Hindlimb muscle (tissue), 1 donor: ENCODE measurements around the gene HORMAD2. TPM values are rescaled to one million over a fixed set of nuclear protein-coding genes. Genes with fewer than 3 reads are reported as not detected.

ENCODE experiments used
- DNase-seq: peaks from one replicate; pipeline ENCODE4 v3.0.0-alpha.2; 2013
- polyA plus RNA-seq: library from polyadenylated mRNA; unstranded; fragments of 120-200 nt; gene quantifications from one replicate; pipeline ENCODE4 v1.2.1, GENCODE V29; 2013; ENCODE audit not compliant: insufficient read length

Gene HORMAD2
- polyA plus RNA-seq, 1 donor, result not detected

DNA sequence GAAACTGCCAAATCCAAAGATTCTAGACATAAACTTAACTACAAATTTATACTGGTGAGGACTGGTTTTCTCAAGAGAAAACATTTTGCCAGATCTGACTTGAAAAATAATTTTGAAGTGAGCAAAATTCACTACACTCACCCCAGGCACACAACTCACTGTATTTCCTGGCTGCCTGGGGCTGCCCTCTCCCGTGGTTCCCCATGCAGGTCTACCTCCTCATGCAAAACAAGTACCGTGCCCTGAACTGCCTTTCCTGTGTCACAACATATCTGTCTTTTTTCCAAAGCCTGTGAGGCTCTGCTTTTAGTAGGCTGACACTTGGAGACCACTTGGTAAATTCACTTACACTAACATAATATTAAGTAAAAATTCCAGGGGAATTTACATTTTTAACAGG, 89.9 kb downstream of the HORMAD2 start:
- no peak for DNase-seq

DNA sequence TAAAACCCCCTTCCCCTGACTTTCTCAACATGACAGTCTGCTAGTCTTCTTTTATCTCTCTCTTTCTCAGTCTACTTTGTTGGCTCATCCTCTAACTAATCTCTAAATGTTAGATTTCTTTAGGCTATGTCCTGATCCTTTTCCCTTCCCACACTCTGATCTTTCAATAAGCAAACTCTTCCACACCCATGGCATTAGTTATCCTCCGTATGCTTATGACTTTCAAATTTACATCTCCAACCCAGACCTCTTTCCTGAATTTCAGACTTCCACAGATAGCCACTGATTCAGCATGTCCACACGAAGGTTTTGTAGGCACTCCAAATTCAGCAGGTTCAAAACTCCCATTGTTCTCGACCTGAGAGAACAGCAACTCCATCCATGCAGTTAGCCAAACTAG, 90.7 kb downstream of the HORMAD2 start:
- no peak for DNase-seq

DNA sequence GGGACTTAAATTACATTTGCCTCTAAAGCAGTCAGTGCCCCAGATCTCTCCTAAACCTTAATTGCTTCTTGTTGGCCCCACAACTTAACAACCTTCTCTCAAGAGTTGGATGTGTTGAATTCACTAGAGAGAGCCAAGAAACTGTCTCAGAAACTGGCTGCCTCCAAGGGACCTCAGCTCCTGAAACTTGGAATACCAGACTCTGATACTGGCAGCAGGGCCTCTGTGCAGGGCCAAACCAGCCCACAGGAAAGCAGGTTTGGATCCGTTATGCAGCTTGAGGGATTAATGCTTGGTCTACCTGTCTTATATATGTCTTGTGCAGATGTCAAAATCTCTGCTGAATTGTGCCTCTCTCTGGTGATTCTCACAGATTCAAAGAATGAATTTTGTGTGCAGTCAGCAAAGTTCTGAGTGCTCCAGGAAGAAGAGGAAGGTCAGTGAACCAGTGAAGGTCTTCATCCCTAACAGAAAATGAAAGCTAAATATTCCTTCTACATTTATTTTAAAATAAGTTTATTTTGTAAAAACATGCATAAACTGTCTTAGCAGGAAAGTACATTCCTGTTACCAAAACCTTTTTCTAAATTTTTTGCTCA, 95.5 kb downstream of the HORMAD2 start:
- no peak for DNase-seq

DNA sequence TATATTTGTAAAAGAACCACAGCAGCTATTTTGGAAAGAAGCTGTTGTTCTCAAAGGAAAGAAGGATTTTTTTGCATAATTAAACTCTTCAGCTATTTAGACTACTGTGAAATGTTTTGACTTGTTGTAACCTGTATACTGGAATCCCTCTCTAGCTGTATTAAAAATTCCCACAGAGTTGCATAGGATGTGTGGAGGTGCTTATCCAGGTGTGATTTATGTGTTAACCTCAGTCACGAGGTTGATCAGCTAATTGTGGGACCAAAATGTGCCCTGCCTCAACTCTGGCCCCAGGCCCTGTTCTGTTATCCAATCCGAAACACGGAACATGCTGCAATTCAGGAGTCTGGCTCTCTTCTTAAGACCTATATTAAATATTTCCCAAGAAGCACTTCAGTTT, 96.2 kb downstream of the HORMAD2 start:
- DNase-seq, result no peak

DNA sequence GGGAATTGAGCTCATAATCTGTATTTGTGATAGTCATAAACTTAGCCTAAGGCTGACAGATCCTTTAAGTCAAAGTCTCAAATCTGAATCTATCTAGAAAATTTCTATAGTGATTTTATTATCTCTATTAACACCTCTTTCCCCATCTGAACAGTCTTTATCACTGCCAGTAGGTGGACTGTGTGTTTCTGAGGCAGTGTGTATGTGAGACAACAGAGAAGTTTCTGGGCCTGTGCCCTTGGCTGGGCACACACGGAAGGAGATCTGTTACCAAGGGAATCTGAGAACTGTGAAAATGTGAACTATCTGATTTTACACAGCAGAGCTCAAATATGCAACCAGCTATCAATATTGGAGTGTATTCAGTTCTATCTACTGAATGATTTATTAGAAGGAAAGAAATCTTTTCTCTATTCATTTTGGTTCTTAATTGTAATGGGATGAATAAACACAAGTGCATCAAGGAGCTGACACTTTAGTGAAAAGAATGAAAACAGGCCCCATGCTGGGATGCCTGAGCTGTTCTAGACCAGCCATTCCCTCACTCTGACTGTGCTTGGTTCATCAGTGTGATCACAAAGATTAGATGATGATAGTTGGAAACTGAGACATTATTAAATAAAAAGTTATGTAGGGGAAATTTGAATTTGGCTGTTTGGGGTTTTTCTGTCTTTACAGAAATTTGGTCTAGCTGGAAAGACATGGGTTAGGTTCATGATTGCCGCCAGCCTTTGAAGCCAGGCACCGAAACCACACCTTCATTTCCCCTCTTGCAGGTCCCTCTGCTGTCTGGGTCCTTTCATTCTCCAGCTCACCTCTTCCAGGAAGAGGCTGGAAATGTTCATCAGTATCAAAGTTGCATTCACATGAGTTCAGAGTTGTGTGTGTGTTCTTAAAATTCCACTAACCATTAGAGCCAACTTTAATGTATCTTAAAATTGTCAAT, 98.2 kb downstream of the HORMAD2 start:
- no peak for DNase-seq

DNA sequence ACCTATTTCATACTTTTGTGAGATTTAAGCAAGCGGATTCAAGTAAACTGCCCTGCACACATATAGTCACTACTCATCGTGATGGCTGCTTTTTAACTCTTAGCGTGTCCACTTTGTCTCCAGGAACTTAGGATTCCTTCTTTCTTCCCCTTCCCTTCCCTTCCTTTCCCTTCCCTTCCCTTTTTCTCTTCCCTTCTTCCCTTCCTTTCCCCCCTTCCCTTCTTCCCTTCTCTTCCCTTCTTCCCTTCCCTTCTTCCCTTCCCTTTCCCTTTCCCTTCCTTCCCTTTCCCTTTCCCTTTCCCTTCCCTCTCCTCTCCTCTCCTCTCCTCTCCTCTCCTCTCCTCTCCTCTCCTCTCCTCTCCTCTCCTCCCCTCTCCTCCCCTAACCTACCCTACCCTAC, 100.4 kb downstream of the HORMAD2 start:
- no peak for DNase-seq

DNA sequence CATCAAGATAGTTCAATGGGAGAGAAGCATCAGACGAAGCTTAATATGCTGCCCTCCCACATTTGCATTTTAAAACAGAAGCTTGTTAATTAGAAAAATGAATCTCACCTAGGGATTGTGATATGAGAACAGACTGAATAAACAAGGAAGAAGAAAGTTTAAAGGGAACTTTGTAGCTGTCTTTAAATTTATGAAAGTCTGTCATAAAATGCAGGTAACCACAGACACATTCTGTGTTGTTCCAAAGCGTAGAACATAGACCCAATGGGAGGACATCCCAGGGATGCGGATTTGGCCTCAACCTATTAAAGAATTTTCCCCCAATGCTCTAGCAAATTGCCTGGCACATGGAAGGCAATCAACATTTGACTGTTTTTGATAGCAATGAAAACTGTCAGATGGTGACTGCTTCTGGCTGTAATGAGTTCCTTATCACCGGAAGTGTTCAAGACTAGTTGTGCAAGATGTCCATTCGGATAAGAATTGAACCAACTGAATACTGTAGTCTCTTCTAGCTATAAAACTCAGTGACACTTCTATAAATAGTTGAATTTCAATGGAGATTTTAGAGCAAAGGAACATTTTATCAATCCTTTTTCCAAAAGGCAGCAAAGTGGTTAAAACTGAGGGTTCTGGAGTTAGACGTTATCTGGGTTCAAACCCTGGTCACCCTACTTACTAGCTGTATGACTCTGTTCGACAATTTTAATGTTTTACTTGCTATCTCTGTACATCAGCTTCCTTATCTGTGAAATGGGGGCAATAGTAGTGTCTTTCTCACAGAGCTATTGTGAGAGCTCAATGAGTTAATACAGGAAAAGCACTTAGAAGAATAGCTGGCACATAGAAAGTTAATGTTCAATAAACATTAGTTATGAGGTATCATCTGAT, 101.4 kb downstream of the HORMAD2 start:
- DNase-seq, result no peak

DNA sequence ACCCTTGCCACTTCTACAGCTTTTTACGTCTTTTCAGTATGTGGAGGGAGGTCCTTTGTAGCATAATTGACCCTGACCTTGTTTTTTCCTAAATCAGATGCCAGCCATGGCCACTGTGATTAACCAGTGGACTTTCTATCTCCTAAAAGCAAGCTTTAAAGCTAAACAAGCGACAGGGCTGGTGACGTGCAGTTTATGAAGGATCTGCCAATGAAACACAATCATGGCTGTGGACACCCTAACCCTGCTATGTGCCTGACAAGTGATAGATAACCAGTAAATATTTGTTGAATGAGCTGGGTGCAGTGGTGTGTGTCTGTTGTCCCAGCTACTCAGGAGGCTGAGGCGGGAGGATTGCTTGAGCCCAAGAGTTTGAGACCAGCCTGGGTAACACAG, 102.1 kb downstream of the HORMAD2 start:
- DNase-seq, result no peak

DNA sequence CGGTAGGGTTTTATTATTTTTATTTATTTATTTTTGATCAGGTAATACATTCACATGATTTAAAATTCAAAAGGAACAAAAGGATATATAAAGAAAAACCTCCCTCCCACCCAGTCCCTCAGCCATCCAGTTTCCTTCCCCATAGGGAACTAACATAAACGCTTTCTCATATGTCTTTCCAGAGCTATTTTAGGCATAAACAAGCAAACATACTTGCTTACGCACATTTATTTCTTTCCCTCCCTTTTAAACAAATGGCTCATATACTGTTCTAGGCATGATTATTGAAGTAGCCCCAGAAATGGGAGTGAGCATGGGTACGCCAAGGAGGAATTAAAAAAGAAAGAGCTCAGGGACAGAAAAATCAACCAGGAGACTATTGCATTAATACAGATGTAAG, 102.6 kb downstream of the HORMAD2 start:
- DNase-seq, result no peak

DNA sequence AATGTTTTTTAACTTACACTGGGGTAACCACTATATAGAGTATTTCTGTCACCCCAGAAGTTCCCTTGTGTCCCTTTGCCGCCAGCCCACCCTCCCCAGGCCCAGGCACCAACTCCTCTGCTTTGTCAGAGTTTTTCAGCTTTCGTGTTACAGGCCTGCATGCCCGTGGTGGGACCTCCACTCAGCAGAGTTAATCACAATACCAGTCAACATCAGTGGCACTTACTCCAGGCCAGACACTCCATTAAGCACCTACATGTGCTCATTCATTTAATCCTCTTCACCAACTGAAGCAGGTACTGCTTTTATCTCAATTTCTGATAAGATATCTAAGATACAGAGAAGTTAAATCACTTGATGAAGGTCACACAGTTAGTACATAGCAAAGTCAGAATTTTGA, 103.0 kb downstream of the HORMAD2 start:
- no peak for DNase-seq

DNA sequence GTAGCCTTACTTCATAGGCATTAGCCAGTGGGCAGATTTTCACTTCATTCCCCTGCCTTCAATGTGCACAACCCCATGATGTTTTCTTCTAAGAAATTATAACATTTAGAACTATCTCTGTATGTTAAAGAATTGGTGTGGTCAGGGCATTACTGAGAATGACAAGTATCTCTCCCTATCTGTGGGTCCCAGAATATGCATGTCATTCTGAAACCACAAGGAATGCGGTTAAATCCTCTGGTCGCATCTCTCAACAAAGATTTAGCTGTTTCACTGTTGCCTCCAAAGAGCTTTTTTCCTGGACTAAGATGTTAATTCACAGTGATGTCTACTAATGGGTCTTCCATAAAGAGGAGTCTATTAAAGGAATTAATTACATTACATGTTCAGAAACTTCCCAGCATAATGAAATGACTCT, 103.6 kb downstream of the HORMAD2 start:
- no peak for DNase-seq

DNA sequence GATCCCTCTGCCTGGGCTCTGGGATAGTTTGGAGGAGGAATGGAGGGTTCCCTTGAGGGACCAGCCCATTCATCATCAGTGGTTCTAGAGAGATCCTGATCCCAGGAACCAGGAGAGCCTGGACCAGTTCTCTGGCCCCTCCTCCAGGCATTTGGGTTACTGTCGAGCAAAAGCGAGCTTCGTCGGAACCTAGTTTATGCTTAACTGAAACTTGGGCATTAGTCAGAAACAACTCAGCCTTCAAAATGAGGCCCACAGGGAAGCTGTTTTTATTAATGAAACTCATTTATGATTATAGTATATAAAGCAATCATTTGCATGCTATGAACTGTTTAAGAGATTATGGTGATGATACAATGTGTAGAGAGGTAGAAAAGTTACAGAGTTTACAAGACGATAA, 104.9 kb downstream of the HORMAD2 start:
- DNase-seq, result no peak

DNA sequence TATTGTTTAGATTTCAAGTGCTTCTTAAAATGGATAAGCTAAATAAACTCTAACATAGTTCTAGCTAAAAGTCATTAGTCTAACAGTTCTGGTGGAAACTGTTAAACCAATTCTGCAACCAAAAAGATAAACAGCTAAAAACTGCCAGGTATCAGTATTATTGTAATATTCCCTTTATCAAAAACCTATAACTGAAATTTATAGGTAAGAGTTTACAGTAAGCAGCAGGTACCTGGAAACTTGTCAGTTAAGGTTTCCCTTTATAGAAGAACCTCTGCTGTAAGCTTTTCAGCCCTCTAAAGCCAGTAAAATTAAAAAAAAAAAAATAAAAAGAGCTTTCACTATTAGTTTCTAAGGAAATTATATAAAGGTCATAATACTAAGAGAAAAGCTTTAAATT, 105.3 kb downstream of the HORMAD2 start:
- no peak for DNase-seq

DNA sequence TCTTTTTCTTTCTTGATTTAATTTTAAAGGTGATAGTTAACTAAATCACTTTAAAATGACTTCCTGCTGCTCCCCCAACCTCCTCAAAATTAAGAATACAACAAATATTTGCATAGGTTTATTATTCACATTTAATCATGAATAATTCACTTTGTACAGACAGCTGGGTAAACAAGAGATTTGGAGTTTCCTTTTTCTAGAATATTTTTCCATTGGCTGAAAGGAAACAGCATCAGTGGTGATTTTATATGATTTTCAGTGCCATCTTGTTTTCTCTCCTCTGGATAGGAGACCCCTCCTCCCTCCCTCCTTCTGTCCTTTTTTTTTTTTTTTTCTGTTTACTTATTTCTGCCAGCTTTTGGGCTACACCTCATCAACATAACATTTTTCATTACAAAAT, 105.8 kb downstream of the HORMAD2 start:
- DNase-seq, result no peak

DNA sequence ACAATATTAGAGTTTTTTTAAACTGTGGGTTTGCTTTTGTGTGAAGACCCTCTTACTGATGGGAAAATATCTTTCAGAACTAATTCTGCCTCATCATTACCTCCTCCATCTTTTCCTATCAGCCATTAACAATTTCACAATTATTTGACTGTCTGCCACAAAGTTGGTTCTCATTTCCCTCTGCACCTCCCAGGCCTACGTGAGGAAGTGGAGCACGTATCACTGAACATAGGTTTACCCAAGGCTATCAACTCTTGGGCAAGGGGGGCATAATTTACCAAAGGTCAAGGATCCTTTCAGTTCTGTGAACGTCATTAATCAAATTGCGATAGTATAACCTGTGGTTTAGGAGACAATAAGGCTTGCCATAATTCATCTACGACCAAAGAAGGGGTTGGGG, 106.2 kb downstream of the HORMAD2 start:
- DNase-seq, result no peak

DNA sequence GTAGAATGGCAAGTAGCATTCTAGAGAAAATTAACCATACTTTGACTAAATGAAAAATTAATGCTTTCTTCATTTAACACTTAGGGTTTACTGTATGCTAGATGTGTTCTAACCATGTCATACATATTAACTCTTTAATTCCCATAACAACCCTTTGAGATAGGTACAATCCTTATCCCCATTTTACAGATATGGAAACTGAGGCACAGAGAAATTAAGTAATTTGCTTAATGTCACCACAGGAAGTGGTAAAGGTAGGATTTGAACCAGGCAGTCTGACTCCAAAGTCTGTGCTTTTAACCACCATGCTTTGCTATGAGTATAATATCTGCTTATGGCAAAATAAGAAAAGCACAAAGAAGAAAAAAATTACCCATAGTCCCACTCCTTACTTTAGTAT, 106.8 kb downstream of the HORMAD2 start:
- no peak for DNase-seq

DNA sequence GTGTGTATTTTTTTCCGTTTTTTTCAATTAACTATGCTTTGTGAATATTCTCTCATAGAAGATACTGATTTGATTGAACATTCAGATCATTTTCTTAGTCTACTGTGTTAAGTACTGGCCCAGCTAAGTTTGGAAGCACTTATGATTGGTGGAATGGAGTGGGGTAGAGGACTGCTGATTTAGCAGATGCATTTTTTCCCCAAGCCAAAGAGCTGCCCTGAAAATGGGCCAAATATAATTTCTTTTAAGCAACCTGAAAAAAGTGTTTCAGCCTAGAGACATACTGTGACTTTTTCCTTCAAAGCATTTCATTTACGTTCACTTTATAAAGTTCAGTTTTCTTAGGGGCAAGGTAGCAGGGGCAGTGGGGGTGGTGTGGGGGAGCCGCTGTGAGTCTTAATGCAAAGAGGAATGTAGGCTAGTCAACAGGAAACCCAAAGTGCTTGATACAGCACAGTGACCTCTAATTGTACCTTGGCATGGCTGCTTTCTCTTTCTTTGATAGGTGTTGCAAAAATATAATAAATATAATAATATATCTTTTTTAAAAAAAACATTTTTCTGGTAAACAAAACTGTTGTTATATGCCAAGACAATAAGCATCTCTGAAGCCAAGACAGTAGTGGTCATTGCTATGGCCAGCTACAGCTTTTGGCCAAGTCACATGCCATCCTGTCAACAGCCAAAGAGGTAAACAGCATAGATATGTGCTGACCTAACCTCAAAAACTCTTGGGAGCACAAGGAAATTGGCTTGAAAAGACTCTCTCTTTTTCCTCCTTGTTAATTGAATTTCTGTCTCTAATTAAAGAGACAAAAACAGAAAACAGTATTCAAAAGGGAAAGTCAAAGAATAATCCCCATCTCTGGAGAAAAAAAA, 107.5 kb downstream of the HORMAD2 start:
- DNase-seq, result no peak

DNA sequence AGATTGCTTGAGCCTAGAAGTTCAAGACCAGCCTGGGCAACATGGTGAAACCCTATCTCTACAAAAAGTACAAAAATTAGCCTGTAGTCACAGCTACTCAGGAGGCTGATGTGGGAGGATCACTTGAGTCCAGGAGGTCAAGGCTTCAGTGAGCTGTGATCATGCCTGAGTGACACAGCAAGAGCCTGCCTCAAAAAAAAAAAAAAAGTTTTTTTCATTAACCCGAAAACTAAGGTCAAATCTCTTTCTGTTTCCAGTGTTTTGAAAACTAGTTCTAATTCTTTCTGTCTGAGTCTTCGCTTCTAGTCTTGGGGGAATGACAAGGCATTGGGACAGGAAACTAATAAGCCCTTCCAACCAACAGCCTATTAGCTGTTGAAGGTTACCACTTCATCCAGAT, 108.6 kb downstream of the HORMAD2 start:
- DNase-seq, result no peak

DNA sequence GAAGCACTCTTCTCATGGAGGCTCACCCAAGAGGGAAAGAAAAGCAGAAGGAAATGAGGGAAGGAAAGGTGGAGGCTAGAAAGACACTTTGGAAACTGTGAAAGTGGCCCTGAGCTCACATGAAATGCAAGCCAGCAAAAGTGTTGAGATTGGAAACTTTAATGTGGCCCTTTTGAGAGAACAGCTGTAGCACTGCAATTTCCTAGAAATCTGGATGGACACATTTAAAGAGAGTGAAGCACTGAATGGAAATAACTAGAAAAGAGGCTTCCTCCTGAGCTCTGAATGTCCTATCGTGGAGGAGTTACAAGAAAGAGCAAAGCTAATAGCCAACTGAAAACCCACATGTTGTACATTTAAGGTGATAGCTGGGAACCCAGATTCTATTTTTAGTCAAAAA, 110.3 kb downstream of the HORMAD2 start:
- no peak for DNase-seq

DNA sequence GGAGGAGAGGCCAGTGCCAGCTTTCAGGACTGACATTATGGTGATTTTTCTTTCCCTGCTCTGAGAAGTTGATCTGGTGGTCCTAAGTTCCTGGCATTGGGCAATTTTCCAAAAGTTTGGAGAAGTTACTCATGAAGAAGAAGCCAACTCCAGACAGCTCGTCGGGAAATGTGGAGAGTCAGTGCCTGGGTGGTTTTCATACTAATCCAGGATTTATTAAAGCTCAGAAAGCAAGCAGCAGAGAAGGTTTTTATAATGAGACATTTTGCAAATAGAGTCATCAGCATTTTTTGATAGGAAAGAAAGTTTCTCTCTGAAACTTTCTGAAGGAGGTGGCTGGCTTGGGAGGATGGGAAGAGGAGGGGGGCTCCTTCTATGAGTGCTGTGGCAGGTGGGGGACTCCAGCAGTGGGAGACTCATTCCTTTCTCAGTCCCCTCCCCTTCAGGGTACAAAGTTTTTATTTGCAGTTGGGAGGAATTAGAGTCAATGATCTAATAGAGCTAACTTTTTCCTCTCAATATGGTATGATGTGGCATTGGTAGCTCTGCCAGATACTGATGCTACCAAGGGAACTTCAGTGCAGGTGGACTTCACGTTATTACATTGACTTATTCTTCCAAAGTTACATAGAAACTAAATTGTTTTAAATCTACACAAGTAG, 110.9 kb downstream of the HORMAD2 start:
- DNase-seq, result no peak

DNA sequence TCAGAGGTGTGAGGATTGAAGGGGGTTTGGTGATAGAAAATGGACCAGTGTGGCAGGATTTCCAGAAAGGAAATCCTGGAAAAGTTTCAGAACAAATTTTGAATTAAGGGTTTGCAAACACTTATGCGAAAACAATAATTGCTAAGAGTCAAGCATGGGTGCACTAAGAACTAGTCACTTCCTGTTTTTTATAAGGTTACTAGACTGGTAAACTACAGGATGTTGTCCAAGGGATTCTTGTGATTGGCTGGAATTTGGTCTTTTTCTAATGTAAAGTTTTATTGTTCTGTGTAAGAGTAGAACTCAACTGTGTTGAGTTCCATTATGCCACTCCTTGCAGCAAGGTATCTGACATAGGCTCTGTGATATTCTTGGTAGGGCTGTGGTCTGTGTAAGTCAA, 112.2 kb downstream of the HORMAD2 start:
- no peak for DNase-seq
